ENCODE results near the gene KLHDC2.

DNA sequence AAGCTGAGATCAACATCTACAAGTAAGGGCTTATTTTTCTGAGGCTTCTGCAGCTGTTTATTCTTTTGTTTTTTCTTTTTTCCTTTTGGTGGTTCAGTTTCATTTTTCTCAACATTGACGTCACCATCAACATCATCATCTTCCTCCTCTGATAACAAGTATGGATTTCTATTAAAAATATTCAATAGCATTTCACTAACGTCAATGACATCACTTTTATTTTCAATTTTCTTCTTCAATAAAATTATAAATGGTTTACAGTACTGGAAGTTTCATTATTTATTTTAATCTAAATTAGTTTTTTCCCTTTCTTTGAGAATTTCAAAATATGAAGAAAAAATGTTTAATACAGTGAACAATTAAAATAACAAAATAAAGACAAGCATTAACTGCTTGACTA lies 60.7 kb downstream of the KLHDC2 start:
- TF ChIP-seq, protein P1, sequence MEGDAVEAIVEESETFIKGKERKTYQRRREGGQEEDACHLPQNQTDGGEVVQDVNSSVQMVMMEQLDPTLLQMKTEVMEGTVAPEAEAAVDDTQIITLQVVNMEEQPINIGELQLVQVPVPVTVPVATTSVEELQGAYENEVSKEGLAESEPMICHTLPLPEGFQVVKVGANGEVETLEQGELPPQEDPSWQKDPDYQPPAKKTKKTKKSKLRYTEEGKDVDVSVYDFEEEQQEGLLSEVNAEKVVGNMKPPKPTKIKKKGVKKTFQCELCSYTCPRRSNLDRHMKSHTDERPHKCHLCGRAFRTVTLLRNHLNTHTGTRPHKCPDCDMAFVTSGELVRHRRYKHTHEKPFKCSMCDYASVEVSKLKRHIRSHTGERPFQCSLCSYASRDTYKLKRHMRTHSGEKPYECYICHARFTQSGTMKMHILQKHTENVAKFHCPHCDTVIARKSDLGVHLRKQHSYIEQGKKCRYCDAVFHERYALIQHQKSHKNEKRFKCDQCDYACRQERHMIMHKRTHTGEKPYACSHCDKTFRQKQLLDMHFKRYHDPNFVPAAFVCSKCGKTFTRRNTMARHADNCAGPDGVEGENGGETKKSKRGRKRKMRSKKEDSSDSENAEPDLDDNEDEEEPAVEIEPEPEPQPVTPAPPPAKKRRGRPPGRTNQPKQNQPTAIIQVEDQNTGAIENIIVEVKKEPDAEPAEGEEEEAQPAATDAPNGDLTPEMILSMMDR (IDR thresholded peaks at IDR 0.05), result no peak
- no peak for TF ChIP-seq EZH2 (IDR thresholded peaks at IDR 0.05; ENCODE audit: borderline replicate concordance, insufficient read depth, low read depth, low read length, poor library complexity, severe bottlenecking)
